Mucosa of rectum (tissue), 2 donors: ENCODE data around the gene ZNF316.

ENCODE experiments used
- H3K27ac ChIP-seq, 2 donors: one replicate each; pipeline ENCODE4 v1.7.0; 2013; ENCODE audit warnings: inconsistent platforms in 2 of 2, low read depth in 2 of 2, low read length in 2 of 2
- H3K27me3 ChIP-seq, 2 donors: one replicate each; pipeline ENCODE4 v1.7.0; 2013; ENCODE audit warnings: low read length in 2 of 2; ENCODE audit not compliant: control insufficient read depth in 2 of 2, insufficient read depth in 2 of 2
- H3K36me3 ChIP-seq, 2 donors: one replicate each; pipeline ENCODE4 v1.7.0; 2013; ENCODE audit warnings: low read length in 2 of 2; ENCODE audit not compliant: control insufficient read depth in 2 of 2, insufficient read depth in 2 of 2
- H3K4me1 ChIP-seq, 2 donors: one replicate each; pipeline ENCODE4 v1.7.0; 2013; ENCODE audit warnings: low read length in 2 of 2, mild to moderate bottlenecking in 1 of 2; ENCODE audit not compliant: control insufficient read depth in 2 of 2, insufficient read depth in 2 of 2
- H3K4me3 ChIP-seq, 2 donors: one replicate each; pipeline ENCODE4 v1.7.0; 2013; ENCODE audit warnings: low read length in 2 of 2
- H3K9ac ChIP-seq, 2 donors: one replicate each; pipeline ENCODE4 v1.7.0; 2013; ENCODE audit warnings: low read length in 2 of 2, low read depth in 1 of 2, mild to moderate bottlenecking in 1 of 2
- H3K9me3 ChIP-seq, 2 donors: one replicate each; pipeline ENCODE4 v1.7.0; 2013; ENCODE audit warnings: low read length in 2 of 2; ENCODE audit not compliant: control insufficient read depth in 2 of 2
- donor health status: healthy.
- donor health status: Normal muscosa, but diverticular disease.

The ZNF316 gene

GRCh38 chr7:6646465-6646864 is 9.3 kb downstream of the ZNF316 start:
- Histone ChIP-seq H3K9ac (no peak overlapping the region), H3K36me3 (peaks cover 45 to 48% of the 10 kb centered on the region in 2 donors), H3K4me3 (no peak overlapping the region), H3K9me3 (no peaks in the 10 kb centered on the region), H3K27me3 (no peaks in the 10 kb centered on the region), H3K27ac (no peak overlapping the region), H3K4me1 (no peaks in the 10 kb centered on the region)

DNA sequence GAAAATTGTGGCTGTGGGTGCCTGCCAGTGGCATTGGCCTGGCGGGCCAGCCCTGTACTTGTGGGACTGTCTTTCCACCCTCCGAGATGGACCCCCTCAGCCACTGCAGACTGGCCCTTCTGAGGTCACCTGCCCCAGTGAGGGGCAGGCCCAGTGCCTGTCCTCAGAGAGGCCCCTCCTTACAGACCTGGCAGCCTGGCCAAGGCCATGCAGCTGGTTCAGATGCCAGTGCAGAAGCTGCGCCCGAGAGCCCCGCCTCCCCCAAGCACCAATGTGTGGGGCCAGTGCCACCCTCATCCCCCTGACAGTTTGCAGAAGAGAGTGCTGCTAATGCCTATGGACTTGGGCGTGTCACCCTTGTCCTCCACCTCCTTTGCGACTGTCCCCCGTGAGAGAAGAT is 10.0 kb downstream of the ZNF316 start:
- Histone ChIP-seq H3K9me3 (no peaks in the 10 kb centered on the region), H3K27ac (no peak overlapping the region), H3K27me3 (no peaks in the 10 kb centered on the region), H3K9ac (no peak overlapping the region), H3K36me3 (peaks cover 43 to 49% of the 10 kb centered on the region in 2 donors), H3K4me1 (no peaks in the 10 kb centered on the region), H3K4me3 (no peak overlapping the region)

DNA sequence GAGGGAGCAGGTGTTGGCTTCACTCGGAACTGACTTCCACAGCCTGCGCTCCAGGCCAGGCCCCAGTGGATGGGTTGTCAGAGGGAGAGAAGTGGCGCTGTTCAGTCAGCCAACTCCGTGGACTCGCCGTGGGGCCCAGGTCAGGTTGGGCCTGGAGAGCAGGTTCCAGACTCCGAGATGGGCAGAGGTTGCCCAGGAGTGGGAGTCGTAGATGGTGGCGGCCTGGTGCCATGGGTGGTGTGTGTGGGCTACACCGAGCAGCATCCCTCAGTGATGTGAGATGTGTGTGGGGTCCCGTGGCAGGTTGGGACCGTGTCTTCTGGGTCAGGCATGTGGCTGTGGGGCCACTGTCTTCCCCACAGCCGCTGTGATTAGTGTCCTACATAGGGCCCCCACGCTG is 10.4 kb downstream of the ZNF316 start:
- Histone ChIP-seq H3K27ac (no peak overlapping the region), H3K9ac (no peak overlapping the region), H3K27me3 (no peaks in the 10 kb centered on the region), H3K4me1 (no peaks in the 10 kb centered on the region), H3K9me3 (no peaks in the 10 kb centered on the region), H3K36me3 (peaks cover 42 to 49% of the 10 kb centered on the region in 2 donors), H3K4me3 (no peak overlapping the region)

DNA sequence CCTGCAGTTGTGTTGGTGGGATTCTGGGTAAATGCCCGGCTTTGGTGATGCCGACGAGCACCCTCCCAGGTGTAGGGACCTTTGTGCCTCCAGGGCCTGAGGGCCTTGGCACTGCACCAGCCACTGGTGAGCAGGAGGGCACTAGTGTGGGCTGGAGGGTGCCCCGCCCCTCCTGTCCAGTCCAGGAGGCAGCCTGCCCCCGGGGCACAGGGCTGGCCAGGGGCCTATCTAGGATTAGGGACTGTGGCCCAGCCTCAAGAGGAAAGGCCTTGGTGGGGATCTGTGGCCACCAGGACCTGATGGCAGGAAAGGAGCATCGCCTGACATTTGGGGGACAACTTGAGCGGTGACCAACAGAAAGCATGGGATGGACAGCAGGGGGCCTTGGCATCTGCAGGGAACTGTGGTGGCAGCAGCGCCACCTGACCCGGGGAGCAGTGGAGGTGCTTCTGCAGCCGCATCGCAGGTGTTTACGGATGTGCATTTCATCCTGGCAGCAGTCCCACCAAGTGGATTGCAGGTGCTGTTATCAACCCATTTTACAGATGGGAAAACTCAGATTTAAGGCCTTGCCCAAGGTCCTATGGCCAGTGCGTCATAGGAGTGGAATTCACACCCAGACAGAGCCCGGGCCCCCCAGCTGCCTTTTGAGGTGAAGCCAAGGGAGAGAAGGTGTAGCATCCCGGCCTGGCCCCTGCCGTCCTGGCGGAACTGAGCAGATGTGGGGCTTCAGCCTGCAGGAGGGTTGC is 11.1 kb downstream of the ZNF316 start:
- no peak overlapping the region for H3K27ac ChIP-seq
- H3K4me3 ChIP-seq = no peak overlapping the region
- H3K36me3 ChIP-seq = peaks cover 40 to 47% of the 10 kb centered on the region in 2 donors
- no peaks in the 10 kb centered on the region for H3K27me3 ChIP-seq
- H3K4me1 ChIP-seq = no peaks in the 10 kb centered on the region
- H3K9me3 ChIP-seq = no peaks in the 10 kb centered on the region
- no peak overlapping the region for H3K9ac ChIP-seq

GRCh38 chr7:6648815-6649104 is 11.6 kb downstream of the ZNF316 start:
- Histone ChIP-seq H3K4me3 (no peak overlapping the region), H3K9me3 (no peaks in the 10 kb centered on the region), H3K36me3 (peaks cover 34 to 45% of the 10 kb centered on the region in 2 donors), H3K27ac (no peak overlapping the region), H3K27me3 (no peaks in the 10 kb centered on the region), H3K9ac (no peak overlapping the region), H3K4me1 (no peaks in the 10 kb centered on the region)

DNA sequence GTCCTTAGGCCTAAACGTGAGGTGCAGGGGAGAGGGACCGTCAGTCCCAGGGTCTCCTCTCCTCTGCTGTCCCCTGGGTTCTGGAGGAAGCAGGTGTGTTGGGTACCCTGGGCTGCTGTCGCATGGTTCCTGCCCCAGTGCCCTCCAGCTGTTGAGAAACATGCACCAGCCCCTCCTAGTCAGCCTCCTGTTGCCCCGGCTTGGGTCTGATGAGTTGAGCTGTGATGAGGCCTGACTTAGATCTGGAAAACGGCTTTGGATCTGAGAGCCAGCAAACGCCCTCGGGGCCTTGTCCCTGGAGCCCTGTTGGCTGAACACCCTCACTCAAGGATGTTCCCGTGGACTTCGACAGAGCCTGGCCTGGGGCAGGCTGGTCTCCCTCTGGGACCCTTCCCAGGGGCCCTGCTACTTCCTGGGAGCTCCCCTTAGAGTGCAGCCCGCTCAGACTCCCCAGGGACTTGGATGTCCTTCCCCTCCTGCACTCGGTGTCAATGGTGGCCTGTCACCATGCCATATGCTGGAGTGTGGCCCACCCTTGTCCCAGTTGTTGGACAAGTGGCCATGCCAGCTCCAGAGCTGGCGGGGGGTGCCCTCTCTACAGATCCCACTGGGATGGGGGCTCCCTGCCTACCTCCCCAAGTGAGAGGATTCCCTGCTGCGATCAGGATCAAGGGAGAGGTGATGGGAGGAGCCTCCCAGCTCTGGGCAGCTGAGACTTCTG is 12.3 kb downstream of the ZNF316 start:
- Histone ChIP-seq H3K36me3 (peaks cover 35 to 43% of the 10 kb centered on the region in 2 donors), H3K4me3 (no peak overlapping the region), H3K9ac (no peak overlapping the region), H3K9me3 (no peaks in the 10 kb centered on the region), H3K4me1 (no peaks in the 10 kb centered on the region), H3K27me3 (no peaks in the 10 kb centered on the region), H3K27ac (no peak overlapping the region)

- Histone ChIP-seq H3K36me3 (peaks cover 29 to 39% of the 10 kb centered on the region in 2 donors), H3K9ac (no peak overlapping the region), H3K27me3 (no peaks in the 10 kb centered on the region), H3K27ac (no peak overlapping the region), H3K9me3 (no peaks in the 10 kb centered on the region), H3K4me1 (no peaks in the 10 kb centered on the region), H3K4me3 (no peak overlapping the region)
These were observed 13.0 kb downstream of the ZNF316 start for GRCh38 chr7:6650086-6650485.

DNA sequence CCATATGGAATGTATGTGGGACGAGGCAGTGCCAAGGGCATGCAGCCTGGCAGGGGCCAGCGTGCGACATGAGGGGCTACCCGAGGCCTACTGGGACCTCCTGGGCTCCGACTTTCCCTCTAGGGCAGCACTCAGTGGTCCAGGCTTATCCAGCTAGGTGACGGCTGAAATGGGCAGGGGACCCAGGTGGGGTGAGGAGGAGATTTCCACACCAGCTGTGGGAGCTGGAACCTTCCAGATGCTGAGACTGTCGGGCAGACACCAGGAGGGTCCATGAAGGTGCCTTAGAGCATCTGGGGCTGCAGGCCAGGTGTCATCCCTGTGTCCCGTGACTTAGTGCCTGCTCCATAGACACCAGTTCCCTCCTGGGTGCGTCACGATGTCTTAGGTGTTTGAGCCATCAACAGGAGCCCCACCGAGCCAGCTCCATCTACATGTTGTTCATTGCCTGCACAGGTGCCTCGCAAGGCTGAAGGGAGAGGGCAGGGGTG is 13.4 kb downstream of the ZNF316 start:
- Histone ChIP-seq H3K9ac (no peak overlapping the region), H3K4me3 (no peak overlapping the region), H3K27me3 (no peaks in the 10 kb centered on the region), H3K27ac (no peak overlapping the region), H3K4me1 (no peaks in the 10 kb centered on the region), H3K36me3 (peaks cover 27 to 38% of the 10 kb centered on the region in 2 donors), H3K9me3 (no peaks in the 10 kb centered on the region)

DNA sequence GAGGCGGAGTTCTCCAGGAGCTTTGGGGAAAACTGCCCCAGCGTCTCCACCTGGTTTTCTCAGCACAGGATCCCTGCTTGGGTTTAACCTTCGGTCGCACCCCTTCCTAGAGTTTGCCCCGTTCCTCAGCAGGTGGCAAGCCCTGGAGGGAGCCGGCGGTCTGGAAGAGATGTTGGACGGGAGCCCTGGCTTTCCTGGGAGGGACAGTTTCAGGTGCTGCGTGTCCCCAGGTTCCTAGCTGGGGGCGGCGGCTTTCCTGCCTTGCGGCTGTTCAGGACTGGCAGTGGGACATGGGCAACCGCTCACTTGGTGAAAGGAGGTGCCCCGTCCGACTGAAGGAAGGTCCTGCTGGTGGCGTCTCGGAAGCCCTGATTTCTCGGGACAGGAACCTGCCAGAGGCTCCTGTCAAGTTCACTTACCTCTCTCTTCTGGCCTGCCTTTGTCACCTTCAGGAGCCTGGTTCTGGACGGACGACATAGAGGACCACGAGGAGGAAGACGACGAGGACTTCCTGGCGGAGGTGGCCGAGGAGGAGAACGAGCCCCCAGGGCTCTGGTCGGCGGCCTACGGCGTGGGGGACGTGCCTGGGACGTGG is 14.8 kb downstream of the ZNF316 start:
- H3K4me1 ChIP-seq = no peaks in the 10 kb centered on the region
- H3K27me3 ChIP-seq = no peaks in the 10 kb centered on the region
- H3K9me3 ChIP-seq = no peaks in the 10 kb centered on the region
- H3K27ac ChIP-seq = no peak overlapping the region
- no peak overlapping the region for H3K4me3 ChIP-seq
- no peak overlapping the region for H3K9ac ChIP-seq
- peaks cover 27 to 38% of the 10 kb centered on the region in 2 donors for H3K36me3 ChIP-seq

GRCh38 chr7:6652446-6653011 is 15.4 kb downstream of the ZNF316 start:
- no peak overlapping the region for H3K27ac ChIP-seq
- H3K9ac ChIP-seq = no peak overlapping the region
- H3K36me3 ChIP-seq = peaks cover 24 to 35% of the 10 kb centered on the region in 2 donors
- no peak overlapping the region for H3K4me3 ChIP-seq
- no peaks in the 10 kb centered on the region for H3K27me3 ChIP-seq
- H3K4me1 ChIP-seq = no peaks in the 10 kb centered on the region
- no peaks in the 10 kb centered on the region for H3K9me3 ChIP-seq
